ENCODE results near the gene ARHGEF10L. TPM values are rescaled to one million over a fixed set of nuclear protein-coding genes. Genes with fewer than 3 reads are reported as not detected.

Gene ARHGEF10L
- total and polyA plus RNA-seq, 2 donors = 1.9 to 11.5 TPM

Other genes with a start within 250 kb of the ARHGEF10L start
- 2.8 TPM for gene PADI4, start 231.5 kb upstream of the ARHGEF10L start, total RNA-seq
- 3.5 TPM for gene PADI4, start 231.5 kb upstream of the ARHGEF10L start, polyA plus RNA-seq
- 0.09 TPM for gene PADI6, start 167.5 kb upstream of the ARHGEF10L start, total RNA-seq
- gene PADI6, start 167.5 kb upstream of the ARHGEF10L start, polyA plus RNA-seq = 0.16 TPM
- 56.8 TPM for gene RCC2, start 100.0 kb upstream of the ARHGEF10L start, total RNA-seq
- gene RCC2, start 100.0 kb upstream of the ARHGEF10L start, polyA plus RNA-seq = 65.2 TPM
- 0.28 TPM for gene ACTL8, start 215.6 kb downstream of the ARHGEF10L start, total RNA-seq
- 0.71 TPM for gene ACTL8, start 215.6 kb downstream of the ARHGEF10L start, polyA plus RNA-seq

Data from thymus (tissue), 2 donors.